Measurements from ENCODE around the gene C16orf78. TPM values are rescaled to one million over a fixed set of nuclear protein-coding genes. Genes with fewer than 3 reads are reported as not detected.
"Not testable (repeated sequence)": the region's sequence is repeated elsewhere in the genome, so short reads cannot be mapped to it uniquely, and the experiment has no call there.

Gene C16orf78
- total RNA-seq, 1 donor from 2014 or later = not detected

GRCh38 chr16:49349446-49350168 lies 24.0 kb upstream of the C16orf78 start:
- intact Hi-C loops (cut with micrococcal nuclease) = loop anchor here (1.0 kb wide), 1 partner anchor 662 kb away; no protein-coding TSS in a partner anchor

- intact Hi-C loops (cut with micrococcal nuclease) = loop anchor here (1.0 kb wide), 1 partner anchor 663 kb away; no protein-coding TSS in a partner anchor
Observed at GRCh38 chr16:49350265-49351095, 23.1 kb upstream of the C16orf78 start.

GRCh38 chr16:49351096-49351487 lies 22.5 kb upstream of the C16orf78 start:
- intact Hi-C loops (cut with micrococcal nuclease) = no loop called here

- intact Hi-C loops (cut with micrococcal nuclease) = no loop called here
Observed at GRCh38 chr16:49352892-49353291, 20.7 kb upstream of the C16orf78 start.

GRCh38 chr16:49353680-49354079 lies 19.9 kb upstream of the C16orf78 start:
- intact Hi-C loops (cut with micrococcal nuclease) = no loop called here

DNA sequence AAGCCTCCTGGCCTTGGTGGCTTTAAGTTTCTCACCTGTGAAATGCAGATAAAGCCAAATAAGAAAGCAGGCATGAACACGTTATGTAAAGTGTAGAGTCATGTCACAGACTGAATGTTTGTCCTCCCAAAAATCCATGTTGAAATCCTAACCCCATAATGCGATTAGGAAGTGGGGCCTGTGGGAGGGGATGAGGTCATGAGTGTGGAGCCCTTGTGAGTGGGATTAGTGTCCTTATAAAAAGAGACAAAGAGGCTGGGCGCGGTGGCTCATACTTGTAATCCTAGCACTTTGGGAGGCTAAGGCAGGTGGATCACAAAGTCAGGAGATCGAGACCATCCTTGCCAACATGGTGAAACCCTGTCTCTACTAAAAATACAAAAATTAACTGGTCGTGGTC lies 19.5 kb upstream of the C16orf78 start:
- intact Hi-C loops (cut with micrococcal nuclease) = no loop called here

GRCh38 chr16:49354991-49355390 lies 18.6 kb upstream of the C16orf78 start:
- intact Hi-C loops (cut with micrococcal nuclease) = no loop called here

DNA sequence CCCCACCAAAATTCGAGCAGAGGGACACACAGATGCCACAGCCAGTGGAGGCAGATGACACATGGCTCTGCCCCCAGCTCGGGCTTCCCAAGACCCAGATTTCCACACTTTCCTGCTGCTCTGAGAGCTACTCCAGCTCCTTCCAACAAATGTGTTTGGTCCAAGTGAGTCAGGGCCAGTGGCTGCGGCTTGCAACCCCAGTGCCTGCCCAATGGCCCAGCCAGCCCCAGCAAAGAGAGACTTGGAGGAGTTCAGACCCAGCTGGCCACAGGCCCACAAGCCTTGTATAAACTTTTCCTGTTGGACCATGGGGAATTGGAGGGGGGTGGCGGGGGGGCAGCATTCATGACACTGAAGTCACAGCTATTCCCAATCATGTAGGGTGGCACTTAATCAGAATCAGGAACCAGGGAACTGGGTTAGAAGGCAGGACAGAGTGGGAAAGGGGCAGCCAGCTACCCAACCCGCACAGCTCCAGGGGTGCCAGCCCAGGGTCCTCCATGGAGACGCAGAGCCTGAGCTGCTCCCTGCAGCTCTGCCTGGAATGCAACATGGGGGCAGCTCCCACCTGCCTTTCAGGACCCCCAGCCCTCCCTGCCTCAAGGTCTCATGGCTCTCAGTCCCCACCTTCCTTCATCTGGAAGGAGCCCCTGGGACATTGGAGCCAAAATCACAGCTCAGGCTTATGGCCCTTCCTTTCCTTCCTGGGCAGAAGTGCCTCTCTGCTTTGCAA lies 17.5 kb upstream of the C16orf78 start:
- intact Hi-C loops (cut with micrococcal nuclease) = no loop called here

DNA sequence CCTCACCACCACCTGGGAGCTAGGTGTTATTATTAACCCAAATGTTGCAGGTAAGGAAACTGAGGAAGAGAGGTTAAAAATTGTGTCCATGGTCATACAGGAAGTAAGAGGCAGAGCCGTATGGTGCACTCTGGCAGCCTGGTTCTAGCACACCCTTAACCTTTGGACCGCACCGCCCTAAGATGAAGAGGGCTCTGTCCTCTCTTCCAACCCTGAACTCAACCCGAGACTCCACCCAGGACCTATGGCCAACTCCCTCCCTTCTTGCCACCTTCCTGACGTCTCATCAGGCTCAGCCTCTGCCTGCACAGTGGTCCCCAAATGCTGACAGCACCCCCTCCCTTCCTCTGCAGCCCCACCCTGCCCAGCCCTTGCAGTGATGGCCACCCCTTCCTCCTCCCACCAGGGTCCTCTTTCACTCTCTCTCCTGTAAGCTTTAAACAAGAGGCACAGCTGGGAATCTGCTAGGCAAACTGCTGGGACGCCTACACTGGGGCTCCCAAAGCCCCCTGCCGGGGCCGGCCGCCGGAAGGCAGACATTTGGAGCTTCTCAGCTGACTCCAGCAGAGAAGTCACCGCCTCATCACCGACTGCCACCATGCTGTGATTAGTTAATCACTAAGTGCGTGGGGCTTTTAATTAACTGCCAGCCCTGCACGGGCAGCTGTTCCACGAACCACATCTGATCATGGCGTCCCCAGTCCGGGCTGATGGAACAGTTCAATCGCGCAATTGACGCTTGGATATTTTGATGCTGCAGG lies 16.7 kb upstream of the C16orf78 start:
- intact Hi-C loops (cut with micrococcal nuclease) = no loop called here

- intact Hi-C loops (cut with micrococcal nuclease) = no loop called here
Observed at GRCh38 chr16:49359591-49359990, 14.0 kb upstream of the C16orf78 start.

DNA sequence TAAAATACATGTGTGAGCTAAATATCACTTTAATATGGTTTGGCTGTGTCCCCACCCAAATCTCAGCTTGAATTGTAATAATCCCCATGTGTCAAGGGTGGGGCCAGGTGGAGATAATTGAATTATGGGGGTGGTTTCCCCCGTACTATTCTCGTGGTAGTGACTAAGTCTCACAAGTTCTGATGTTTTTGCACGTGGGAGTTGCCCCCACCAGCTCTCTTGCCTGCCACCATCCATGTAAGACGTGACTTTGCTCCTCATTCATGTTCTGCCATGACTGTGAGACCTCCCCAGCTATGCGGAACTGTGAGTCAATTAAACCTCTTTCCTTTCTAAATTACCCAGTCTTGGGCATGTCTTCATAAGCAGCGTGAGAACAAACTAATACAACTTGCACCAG lies 11.9 kb upstream of the C16orf78 start:
- intact Hi-C loops (cut with micrococcal nuclease) = not testable (repeated sequence)

DNA sequence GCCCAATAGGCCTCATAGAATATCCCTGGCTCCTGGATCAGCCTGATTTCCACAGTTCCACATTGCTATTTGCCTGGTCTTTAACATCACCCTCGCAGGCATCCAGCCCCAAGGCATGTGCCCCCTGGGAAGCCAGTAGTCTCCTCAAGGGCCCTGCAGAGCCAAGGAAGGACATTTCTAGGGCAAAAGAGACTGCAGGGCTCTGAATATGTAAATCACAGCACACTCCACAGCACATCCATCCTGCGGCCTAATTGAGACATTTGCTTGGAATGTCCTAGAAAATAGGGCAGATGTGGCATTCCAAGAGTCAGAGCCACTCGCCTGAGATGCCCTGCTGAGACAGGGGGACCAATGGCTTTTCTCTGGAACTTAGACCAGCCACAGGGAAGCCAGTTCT lies 11.4 kb upstream of the C16orf78 start:
- intact Hi-C loops (cut with micrococcal nuclease) = no loop called here

- intact Hi-C loops (cut with micrococcal nuclease) = no loop called here
Observed at GRCh38 chr16:49365711-49366509, 7.7 kb upstream of the C16orf78 start.

GRCh38 chr16:49366669-49367068 lies 6.9 kb upstream of the C16orf78 start:
- intact Hi-C loops (cut with micrococcal nuclease) = no loop called here

DNA sequence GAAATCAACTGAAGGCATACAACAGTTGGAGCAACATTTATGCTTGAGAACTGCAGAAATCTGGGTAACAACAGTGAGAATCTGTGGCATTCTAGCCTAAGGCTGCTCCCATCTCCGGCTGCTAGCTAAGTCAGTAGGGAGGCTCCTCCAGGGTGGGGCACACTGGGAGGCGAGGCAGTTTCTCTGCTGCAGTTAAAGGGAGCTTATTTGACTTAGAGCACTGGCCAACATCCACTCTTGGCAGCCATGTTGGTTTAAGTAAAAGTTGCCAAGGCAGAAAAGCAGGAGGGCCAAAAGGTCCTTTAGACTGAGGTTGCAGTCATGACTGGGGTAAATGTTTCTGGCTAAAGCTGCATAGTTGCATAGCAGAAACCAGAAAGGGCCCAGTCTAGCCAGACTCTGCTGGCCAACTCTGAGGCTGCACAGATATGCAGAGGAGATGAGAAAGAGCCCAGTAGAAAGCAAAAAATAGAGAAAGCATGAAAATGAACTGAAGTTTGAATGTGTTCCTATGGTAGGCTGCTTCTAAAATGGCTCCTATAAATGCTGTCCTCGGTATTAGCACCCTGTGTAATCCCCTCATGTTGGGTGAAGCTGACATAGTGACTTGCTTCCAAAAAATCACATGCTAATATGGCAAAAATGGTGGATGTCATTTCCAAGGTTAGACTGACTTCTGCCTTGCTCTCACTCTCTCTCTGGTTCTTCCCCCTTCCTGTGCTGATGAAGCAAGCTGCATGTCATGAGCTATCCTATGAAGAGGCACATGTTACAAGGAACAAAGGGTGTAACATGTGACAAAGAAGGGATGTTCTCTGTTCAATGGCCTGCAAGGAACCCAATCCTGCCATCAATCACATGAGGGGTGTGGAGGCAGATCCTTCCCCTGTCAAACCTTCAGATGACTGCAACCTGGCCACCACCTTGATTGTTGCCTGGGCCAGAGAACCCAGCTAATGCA lies 3.7 kb upstream of the C16orf78 start:
- intact Hi-C loops (cut with micrococcal nuclease) = no loop called here

- intact Hi-C loops (cut with micrococcal nuclease) = no loop called here
Observed at GRCh38 chr16:49376206-49376605, 2.6 kb downstream of the C16orf78 start.

GRCh38 chr16:49377196-49377755 lies 3.7 kb downstream of the C16orf78 start:
- intact Hi-C loops (cut with micrococcal nuclease) = no loop called here

DNA sequence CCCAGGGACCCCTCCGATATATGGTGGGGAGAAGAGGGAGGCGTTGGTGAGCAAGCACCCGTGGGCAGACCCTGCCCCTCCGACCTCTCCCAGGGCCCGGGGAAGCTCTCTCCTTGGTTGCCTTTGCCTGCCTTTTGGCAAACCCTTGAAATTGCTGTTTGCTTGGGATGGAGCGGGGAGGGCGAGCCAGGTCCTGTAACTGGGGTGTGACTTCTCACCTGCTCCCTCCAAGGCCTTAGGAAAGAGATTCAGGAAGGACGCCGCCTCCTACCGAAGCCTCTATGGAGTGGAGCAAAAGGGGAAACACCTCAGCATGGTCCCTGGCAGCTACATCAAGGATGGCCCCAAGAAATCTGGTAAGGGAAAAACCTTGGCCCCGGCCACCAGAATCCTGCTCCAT lies 4.6 kb downstream of the C16orf78 start:
- intact Hi-C loops (cut with micrococcal nuclease) = no loop called here

- intact Hi-C loops (cut with micrococcal nuclease) = no loop called here
Observed at GRCh38 chr16:49378816-49379215, 5.2 kb downstream of the C16orf78 start.
